GM19023 (cell line): ENCODE results near the gene FXYD4.
A peak's percentile ranks its signal among the peaks of the same experiment; 100 is the strongest.
"Not testable (repeated sequence)": the region's sequence is repeated elsewhere in the genome, so short reads cannot be mapped to it uniquely, and the experiment has no call there.

Experiments used
- ATAC-seq: cut with Tn5 transposase; IDR thresholded peaks from one replicate; pipeline ENCODE4 v1.9.1; 2021; ENCODE audit warnings: mild to moderate bottlenecking, moderate library complexity; ENCODE audit not compliant: unreplicated experiment

Gene FXYD4

DNA sequence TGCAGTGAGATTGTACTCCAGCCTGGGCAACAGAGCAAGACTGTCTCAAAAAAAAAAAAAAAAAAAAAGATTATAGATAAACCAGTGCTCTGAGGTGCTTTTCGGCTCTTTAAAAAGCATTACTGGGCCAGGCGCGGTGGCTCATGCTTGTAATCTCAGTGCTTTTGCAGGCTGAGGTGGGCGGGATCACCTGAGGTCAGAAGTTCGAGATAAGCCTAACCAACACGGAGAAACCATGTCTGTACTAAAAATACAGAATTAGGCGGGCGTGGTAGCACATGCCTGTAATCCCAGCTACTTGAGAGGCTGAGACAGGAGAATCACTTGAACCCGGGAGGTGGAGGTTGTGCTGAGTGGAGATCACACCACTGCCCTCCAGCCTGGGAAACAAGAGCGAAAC is 44.1 kb downstream of the FXYD4 start:
- no peak for ATAC-seq

DNA sequence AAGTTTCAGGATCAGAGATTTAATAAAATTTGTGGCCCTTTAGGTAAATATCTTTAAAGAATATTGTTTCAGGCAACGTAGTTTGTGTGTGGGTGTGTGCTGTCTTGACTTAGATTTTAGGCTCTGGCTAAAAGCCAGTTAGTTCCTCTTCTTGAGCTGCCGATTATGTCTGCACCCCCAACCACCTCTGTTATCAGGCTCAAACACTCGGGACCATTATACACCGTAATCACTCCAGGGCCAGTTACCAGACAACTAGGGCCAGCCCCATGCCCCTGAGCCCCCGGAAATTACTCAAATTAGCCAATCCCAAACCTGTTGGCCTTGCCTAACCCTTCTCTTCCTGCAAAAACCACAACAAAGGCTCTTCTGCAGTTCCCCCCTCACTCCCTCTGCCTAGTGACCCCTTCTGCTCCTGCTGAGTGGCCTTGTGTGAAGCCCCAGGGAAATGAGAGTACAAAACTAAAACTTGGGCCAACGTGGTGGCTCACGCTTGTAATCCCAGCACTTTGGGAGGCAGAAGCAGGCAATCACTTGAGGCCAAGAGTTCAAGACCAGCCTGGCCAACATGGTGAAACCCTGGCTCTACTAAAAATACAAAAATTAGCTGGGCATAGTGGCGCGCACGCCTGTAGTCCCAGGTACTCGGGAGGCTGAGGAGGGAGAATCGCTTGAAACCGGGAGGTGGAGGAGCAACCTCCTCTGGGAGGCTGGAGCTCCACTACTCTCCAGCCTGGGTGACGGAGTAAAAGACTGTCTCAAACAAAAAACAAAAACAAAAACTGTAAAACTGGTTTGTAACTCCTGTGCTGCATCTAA is 46.7 kb downstream of the FXYD4 start:
- ATAC-seq = no peak

DNA sequence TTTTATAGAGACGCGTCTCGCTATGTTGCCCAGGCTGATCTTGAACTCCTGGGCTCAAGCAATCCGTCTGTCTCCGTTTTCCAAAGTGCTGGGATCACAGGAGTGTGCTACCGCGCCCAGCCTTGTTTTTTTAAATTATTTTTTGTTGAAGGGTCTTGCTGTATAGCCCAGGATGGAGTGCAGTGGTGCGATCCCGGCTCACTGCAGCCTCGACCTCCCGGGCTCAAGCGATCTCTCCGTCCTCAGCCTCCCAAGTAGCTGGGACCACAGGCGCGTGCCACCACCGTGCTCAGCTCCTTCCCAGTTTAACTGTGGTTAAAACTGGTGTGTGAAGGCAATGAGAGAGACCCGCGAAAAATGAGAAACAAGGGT is 48.5 kb downstream of the FXYD4 start:
- no peak for ATAC-seq

DNA sequence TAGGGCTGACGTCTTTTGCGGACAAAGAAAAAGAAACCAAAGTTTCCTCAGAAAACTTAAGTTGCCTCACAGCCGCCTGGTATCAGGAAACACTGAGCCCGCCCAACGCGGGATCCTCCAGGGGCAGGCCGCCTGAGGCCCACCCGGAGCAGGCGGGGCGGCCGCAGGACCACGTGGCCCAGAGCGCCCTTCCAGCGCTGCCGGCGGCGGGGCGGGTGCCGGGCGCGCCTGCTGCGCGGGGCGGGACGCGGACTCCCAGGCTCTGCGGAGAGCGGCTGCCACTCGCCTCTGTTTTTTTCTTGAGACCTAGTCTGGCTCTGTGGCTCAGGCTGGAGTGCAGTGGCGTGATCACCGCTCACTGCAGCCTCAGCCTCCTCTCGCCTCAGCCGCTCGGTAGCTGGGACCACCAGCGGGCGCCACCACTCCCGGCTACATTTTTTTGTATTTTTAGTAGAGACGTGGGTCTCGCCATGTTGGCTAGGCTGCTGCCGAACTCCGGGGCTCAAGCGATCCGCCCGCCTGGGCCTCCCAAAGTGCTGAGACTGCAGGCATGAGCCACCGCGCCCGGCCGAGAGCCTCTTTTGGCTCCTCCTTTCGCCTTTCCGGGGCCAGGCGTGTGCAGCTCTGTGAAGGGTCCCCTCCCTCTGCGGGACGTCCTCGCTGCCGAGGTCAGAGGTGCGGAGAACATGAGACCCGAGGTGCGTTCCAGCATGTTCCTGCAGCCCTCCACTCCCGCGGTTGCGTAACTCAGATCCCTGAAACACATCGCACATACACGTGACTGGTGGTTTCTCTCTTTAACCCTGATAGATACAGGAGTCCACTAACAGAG is 49.1 kb downstream of the FXYD4 start:
- peak; percentile 87 for ATAC-seq

DNA sequence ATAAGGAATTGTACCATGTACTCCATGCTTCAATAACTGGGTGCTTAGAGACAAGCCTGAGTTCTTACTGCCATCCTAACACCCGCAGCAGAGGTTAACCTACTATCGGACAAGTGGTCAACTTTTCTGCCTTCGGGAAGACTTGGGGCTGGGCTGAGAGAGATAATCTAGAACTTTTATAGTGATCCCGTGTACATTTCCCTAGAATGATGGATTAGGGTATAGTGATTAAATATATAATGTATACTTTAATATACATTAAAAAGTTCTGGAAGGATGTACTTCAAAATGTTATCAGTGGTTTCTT is 49.7 kb downstream of the FXYD4 start:
- no peak for ATAC-seq

DNA sequence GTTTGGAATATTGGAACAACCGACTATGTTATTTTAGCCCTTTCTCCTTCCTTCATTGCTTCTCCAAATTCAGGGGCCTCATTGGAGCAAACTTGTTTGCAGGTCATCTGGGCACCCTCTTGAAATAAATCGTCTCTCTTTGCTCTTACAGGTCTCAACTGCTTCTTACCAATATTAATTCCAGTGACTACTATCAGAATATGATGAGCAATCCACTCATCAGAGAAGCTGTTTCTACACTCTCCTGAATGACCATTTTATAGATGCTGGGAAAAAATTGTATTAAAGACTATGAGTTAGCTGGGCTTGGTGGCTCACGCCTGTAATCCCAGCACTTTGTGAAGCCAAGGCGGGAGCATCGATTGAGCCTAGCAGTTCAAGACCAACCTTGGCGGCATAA is 50.1 kb downstream of the FXYD4 start:
- ATAC-seq = no peak

DNA sequence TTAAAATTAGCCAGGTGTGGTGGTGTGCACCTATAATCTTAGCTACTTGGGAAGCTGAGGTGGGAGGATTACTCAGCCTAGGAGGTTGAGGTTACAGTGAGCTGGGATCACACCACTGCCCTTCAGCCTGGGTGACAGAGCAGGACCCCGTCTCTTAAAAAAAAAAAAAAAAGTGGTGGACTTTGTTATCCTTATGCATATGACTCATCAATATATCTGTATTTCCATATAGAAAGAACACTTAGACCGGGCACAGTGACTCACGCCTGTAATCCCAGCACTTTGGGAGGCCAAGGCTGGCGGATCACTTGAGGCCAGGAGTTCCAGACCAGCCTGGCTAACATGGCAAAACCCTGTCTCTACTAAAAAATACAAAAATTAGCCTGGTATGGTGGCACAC is 50.5 kb downstream of the FXYD4 start:
- ATAC-seq = not testable (repeated sequence)

DNA sequence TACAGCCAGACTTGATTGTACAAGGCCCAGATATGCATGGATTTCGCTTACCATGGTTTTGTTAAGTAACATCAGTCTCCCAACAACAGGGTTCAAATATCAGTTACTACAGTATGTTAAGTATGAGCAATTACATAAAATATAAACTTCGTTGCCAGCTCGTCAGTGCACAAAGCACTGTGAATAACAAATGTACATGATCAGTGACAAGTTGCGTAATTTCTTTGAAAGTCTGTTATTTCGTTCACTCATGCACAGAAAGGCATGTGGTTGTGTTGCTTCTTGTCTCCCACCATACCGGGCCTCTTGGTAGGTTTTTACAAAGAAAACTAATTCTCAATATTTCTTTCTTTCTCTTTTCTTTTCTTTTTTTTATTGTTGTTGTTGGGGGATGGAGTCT is 53.0 kb downstream of the FXYD4 start:
- ATAC-seq = no peak
